HG02588 (cell line): Measurements from ENCODE around the gene STARD3.
A peak's percentile ranks its signal among the peaks of the same experiment; 100 is the strongest.
"Not testable (repeated sequence)": the region's sequence is repeated elsewhere in the genome, so short reads cannot be mapped to it uniquely, and the experiment has no call there.

ENCODE experiments used
- ATAC-seq: cut with Tn5 transposase; IDR thresholded peaks from one replicate; pipeline ENCODE4 v1.9.1; 2021; ENCODE audit warnings: mild to moderate bottlenecking, moderate library complexity; ENCODE audit not compliant: unreplicated experiment

STARD3 gene

DNA sequence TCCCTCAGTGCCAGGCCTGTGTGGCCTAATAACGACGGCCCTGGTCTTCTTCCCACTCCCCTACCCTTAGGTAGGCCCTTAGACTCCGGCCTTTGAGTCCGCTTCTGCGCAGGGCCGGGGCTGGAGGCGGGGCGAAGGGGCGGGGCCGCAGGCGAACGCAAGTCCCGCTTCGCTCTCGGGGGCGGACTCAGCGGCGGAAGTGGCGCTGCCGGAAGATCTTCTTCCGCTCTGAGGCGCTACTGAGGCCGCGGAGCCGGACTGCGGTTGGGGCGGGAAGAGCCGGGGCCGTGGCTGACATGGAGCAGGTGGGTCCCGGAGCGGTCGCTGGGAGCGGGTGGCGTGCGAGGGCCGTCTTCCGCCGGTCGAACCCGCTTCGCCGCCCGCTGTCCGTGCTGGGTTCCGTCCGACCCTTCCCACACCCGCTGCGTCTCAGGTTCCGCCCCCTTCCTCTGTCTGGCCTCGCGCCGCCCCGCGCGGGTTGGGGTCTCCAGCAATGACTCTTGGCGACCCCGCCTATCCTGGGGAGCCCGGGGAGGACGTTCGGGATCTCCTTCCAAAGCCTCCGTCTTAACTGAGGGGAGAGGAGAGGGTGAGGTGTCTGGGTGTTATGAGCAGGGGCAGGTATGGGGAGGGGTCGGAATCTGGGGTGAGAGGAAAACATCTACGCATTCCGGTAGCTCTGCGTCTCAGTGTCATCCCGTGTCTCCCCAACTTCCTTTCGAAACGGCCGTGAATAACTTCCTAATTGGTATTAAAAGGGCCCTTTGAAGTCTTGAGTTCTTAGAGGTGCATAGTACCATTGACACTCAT, at the start of gene STARD3:
STARD3 (plus strand) TSS at position 218 of the 810 bp plus-strand sequence. CDS start 16,388 bp downstream, outside the sequence.
- peak; percentile 72 for ATAC-seq

DNA sequence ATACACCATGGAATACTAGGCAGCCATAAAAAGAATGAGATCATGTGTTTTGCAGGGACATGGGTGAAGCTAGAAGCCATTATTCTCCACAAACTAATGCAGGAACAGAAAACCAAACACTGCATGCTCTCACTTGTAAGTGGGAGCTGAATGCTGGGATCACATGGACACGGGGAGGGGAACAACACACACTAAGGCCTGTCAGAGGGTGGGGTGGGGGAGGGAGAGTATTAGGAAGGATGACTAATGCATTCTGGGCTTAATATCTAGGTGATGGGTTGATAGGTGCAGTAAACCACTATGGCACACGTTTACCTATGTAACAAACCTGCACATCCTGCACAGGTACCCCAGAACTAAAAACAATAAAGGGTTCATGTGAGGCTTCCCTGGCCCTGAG, 46.8 kb upstream of the STARD3 start:
- not testable (repeated sequence) for ATAC-seq

DNA sequence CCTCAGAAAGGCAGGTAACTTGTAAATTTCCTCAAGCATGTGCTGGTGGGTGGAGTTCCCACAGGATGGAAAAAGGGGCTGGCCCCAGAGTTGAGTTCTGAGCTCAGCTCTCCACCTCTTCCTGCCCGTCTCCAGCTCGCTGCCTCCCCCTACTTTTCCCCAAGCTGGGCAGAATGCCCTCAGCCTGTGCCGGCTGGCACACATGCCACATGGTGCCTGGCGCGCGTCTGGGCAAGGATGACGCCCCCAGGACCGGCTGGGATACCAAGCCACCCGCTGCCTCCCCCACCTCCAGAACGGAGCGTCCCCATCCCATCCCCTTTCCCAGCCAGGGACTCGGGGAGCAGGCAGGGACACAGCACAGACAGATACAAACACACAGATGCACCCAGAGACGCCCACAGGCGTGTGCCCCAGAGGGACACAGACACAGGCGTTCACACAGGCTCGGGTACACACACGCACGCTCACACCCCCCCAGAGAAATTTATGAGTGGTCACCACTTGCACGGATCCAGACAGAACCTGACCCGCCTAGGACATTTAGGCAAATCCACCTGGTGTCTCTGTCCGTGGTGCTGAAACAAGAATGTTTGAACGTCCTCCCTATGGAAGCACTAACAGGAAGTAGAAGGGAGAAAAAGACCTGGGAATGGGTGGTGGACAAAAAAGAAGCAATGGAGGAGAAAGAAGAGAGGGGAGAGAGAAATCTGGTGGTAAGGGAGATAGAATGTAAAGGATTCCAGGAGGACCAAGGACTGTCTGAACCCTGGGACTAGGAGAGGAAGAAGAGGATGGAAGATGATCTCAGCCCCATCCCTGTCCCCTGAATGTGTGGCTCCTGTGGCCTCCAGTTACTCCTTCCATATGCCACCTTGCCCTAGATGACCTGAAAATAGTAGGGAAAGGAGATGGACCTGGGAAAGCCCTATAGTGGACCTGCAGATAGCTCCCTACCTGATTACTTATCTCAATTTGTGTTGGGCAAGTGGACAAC, 44.7 kb upstream of the STARD3 start:
- ATAC-seq: no peak

- no peak for ATAC-seq
Observed at GRCh38 chr17:39593371-39593770, 43.6 kb upstream of the STARD3 start.

DNA sequence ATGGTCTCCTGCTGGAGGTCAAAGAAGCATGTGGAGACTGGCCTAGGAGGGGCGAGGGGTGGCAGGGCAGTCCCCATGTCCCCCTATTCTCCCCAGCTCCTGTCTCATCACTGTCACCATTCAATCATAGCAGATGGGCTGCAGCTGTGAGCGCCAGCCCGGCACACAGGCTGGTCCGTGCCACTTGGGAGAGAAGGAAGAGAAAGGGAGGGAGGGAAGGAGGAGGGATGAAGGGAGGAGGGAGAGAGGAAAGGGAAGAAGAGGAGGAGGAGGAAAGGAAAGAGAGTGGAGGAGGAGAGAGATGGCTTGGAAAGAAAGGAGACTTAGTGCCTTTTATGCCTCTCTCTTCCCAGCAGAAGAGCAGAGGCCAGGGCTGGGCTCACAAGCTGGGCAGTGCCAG, 41.6 kb upstream of the STARD3 start:
- ATAC-seq: no peak

DNA sequence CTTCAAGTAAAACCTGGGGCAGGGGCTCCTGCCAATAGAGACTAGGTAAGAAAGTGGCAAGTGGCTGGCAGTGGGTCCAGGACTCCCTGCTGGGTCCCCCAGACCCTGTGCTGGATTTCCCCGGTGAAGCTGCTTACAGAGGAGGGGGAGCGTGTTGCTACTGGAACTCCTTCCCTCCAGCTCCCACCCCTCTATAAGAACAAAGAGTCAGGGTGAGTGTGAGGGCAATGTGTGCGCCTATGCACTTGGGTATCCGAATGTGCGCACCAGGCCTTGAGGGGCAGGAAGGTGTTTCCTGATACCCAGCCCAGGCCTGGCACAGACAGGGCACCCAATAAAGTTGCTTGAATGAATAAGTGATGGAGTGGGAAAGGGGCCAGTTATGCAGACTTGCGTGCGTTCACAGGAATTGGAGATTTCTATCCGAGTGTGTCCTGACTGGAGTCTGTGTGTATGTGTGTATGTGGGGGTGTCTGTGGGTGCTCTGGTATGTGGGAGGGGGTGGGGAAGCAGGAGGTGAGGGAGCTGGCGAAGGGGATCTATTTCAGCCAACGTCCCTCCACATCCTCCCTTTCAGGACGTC, 40.9 kb upstream of the STARD3 start:
- ATAC-seq: no peak

DNA sequence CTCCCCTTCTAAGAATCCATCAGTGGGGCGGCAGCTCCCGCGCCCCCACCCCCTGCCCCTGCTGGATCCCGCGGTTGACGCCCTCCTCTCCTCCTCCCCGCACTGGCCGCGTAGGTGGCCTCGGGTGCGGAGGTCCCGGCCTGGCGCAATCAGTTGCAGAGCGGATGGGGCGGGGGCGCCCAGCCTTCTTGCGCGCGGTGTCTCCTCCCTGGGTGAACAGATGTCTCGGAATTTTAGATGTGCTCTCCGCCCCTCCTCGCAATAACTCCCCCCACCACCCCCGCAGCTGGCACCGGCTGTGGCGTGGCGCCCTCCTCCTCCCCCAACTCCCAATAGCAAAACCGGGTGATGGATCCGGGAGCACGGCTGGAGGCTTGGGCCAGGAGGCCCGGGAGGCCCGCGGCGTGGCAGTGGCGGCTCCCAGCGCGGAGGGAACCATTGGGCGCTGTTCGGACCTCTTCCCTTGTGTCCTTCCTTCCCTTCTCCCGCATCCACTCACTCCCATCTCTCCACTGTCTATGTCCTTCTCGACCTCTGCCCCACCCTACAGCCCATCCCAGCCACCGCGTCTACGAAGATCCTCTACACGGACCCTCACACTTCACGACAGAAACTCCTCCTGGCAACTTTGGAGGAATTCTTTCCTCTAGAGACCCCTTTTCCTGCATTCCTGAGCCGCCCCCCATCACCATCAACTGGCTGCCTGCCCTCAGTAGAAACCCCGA, 40.2 kb upstream of the STARD3 start:
- no peak for ATAC-seq

- no peak for ATAC-seq
Observed at GRCh38 chr17:39597372-39598046, 39.4 kb upstream of the STARD3 start.

- ATAC-seq: no peak
Observed at GRCh38 chr17:39598047-39598481, 38.9 kb upstream of the STARD3 start.

- no peak for ATAC-seq
Observed at GRCh38 chr17:39598630-39599003, 38.3 kb upstream of the STARD3 start.

GRCh38 chr17:39599004-39599664, 37.8 kb upstream of the STARD3 start:
- ATAC-seq: no peak

- no peak for ATAC-seq
Observed at GRCh38 chr17:39599665-39600231, 37.2 kb upstream of the STARD3 start.

GRCh38 chr17:39600288-39600996, 36.5 kb upstream of the STARD3 start:
- no peak for ATAC-seq

DNA sequence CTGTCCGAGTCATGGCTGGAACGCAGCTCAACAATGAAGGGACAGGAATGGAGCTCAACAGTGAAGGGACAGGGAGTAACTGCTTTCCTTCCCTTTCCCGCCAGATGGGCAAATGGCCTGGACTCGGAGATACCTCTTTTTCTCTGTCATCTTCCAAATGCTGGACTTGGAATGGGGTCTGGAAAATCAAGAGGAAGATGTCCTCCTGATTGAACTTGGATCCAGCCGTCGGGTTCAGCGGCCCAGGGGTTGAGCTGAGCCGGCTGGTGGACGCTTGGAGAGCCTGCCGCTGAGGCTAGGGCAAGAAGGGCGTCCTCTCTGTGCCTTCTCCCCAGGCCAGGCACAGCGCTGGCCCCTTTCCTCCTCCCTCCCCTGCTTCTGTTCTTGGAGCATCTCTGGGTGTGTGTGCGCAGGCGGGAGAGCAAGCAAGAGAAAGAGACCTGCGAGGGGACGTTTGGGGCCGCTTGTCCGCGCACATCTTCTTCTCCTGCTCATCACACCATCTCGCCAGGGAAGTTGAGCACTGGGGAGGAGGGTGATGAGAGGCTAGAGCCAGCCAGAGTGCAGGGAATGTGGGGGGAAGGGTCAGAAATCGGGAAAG, 35.8 kb upstream of the STARD3 start:
- no peak for ATAC-seq

- no peak for ATAC-seq
Observed at GRCh38 chr17:39601758-39602532, 35.0 kb upstream of the STARD3 start.

- no peak for ATAC-seq
Observed at GRCh38 chr17:39602533-39603303, 34.2 kb upstream of the STARD3 start.
